Right atrium auricular region (tissue), 2 donors: ENCODE results near the gene ZNF79. TPM values are rescaled to one million over a fixed set of nuclear protein-coding genes. Genes with fewer than 3 reads are reported as not detected.

Source experiments
- DNase-seq: peaks from one replicate; pipeline ENCODE4 v3.0.0-alpha.2; 2019; ENCODE audit warnings: low spot score
- H3K27ac ChIP-seq, 2 donors: fragments of 200-600 bp; sonication (generic); 1 replicate in 1 of 2; 2 replicates in 1 of 2; pipeline ENCODE4 v1.5.1; 2016 to 2019
- H3K27me3 ChIP-seq, 2 donors: fragments of 200-600 bp; sonication (generic); one replicate each; pipeline versions ENCODE4 v1.5.1 to v1.6.0; 2017 to 2019
- H3K36me3 ChIP-seq: fragments of 200-600 bp; sonication (generic); one replicate; pipeline ENCODE4 v1.5.1; 2016
- H3K4me1 ChIP-seq, 2 donors: fragments of 200-600 bp; sonication (generic); one replicate each; pipeline versions ENCODE4 v1.5.1 to v1.6.0; 2017 to 2019
- H3K4me3 ChIP-seq, 2 donors: fragments of 200-600 bp; sonication (generic); 1 replicate in 1 of 2; 2 replicates in 1 of 2; pipeline ENCODE4 v1.5.1; 2017 to 2019; ENCODE audit warnings: mild to moderate bottlenecking in 1 of 2, moderate library complexity in 1 of 2
- H3K9me3 ChIP-seq, 2 donors: fragments of 200-600 bp; sonication (generic); one replicate each; pipeline ENCODE4 v1.5.1; 2019
- total RNA-seq, 2 donors: library from RNA; depleted of rRNA; stranded (reverse); fragments of >200 nt; gene quantifications; one replicate each; pipeline ENCODE4 v1.1.0, GENCODE V29; 2016
- TF ChIP-seq, protein P1 (sequence below), 2 donors: fragments of 200-600 bp; sonication (generic); IDR thresholded peaks; one replicate each; pipeline ENCODE4 v1.5.1; 2019; ENCODE audit warnings: antibody characterized with exemption in 2 of 2

Gene ZNF79
- total RNA-seq, 2 donors from 2014 or later = 5.7 TPM

DNA sequence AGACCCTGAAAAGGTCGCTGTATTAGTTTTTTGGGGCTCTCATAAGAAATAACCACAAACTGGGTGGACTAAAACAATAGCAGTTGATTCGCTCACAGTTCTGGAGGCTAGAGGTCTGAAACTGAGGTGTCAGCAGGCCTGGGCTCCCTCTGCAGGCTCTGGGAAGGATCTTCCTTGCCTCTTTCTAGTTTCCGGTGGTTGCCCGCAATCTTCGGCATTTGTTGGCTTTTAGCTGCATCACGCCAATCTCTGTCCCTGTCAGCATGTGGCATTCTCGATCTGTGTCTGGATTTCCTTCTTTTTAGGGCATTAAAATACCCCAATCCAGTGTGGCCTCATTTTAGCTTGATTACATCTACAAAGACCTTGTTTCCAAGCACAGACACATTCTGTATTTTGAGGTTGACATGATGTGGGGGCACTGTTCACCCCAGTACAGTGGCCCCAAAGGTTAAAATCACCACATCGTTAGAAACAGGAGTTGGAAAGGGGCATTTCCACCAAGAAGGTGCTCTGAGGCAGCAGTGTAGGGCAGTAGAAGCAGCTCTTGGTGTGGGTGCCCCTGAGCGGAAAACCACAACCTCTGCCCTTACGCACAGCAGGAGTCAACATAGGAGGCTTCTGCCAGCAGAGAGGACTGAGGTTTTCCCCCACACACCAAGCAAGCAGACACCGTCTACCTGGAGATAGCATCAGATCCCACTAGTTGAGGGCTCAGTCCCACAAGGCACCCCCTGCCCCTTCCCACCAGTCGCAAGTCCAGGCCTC is 13.5 kb downstream of the ZNF79 start:
- H3K9me3 ChIP-seq = no peaks in the 10 kb centered on the region
- H3K27me3 ChIP-seq = no peaks in the 10 kb centered on the region
- H3K4me1 ChIP-seq = no peaks in the 10 kb centered on the region
- DNase-seq = no peak
- H3K4me3 ChIP-seq = no peak overlapping the region
- H3K27ac ChIP-seq = no peak overlapping the region
- peaks cover 97% of the 10 kb centered on the region for H3K36me3 ChIP-seq
- TF ChIP-seq, protein P1, sequence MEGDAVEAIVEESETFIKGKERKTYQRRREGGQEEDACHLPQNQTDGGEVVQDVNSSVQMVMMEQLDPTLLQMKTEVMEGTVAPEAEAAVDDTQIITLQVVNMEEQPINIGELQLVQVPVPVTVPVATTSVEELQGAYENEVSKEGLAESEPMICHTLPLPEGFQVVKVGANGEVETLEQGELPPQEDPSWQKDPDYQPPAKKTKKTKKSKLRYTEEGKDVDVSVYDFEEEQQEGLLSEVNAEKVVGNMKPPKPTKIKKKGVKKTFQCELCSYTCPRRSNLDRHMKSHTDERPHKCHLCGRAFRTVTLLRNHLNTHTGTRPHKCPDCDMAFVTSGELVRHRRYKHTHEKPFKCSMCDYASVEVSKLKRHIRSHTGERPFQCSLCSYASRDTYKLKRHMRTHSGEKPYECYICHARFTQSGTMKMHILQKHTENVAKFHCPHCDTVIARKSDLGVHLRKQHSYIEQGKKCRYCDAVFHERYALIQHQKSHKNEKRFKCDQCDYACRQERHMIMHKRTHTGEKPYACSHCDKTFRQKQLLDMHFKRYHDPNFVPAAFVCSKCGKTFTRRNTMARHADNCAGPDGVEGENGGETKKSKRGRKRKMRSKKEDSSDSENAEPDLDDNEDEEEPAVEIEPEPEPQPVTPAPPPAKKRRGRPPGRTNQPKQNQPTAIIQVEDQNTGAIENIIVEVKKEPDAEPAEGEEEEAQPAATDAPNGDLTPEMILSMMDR (IDR thresholded peaks at IDR 0.05) = no peak

DNA sequence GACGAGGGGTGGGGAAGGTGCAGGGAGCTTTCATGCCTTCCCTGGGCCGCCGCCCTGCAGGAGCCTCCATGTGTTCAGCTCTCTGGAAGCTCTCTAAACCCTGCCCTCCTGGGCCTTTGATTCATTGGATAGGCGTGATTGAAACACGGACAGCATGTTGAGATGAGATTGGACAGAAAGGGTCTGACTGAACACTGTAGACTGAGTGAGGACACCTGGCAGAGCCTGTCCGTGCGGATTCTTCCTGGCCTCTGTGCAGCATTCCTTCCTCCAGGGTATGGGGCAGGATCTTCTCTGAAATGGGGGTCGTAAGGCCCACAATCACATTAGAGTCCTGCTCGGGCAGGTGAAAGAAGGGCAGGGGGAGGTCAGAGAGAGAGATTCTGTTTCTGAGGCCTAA is 14.2 kb downstream of the ZNF79 start:
- no peak overlapping the region for H3K4me3 ChIP-seq
- no peak for DNase-seq
- H3K4me1 ChIP-seq = no peaks in the 10 kb centered on the region
- H3K27ac ChIP-seq = no peak overlapping the region
- no peaks in the 10 kb centered on the region for H3K9me3 ChIP-seq
- peaks cover 97% of the 10 kb centered on the region for H3K36me3 ChIP-seq
- TF ChIP-seq, protein P1 (IDR thresholded peaks at IDR 0.05) = no peak
- H3K27me3 ChIP-seq = no peaks in the 10 kb centered on the region

DNA sequence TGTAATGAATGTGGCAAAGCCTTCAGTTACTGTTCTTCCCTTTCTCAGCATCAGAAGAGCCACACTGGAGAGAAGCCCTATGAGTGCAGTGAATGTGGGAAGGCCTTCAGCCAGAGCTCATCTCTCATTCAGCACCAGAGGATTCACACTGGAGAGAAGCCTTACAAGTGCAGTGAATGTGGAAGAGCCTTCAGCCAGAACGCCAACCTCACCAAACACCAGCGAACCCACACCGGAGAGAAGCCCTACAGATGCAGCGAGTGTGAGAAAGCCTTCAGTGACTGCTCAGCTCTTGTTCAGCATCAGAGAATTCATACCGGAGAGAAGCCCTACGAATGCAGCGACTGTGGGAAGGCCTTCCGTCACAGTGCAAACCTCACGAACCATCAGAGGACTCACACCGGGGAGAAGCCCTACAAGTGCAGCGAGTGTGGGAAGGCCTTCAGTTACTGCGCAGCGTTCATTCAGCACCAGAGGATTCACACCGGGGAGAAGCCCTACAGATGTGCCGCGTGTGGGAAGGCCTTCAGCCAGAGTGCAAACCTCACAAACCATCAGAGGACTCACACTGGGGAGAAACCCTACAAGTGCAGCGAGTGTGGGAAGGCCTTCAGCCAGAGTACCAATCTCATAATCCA is 20.2 kb downstream of the ZNF79 start:
- no peak for DNase-seq
- no peak overlapping the region for H3K27ac ChIP-seq
- H3K4me1 ChIP-seq = peaks cover 0 to 14% of the 10 kb centered on the region in 2 donors
- TF ChIP-seq, protein P1 (IDR thresholded peaks at IDR 0.05) = no peak
- H3K36me3 ChIP-seq = peaks cover 95% of the 10 kb centered on the region
- H3K4me3 ChIP-seq = no peak overlapping the region
- H3K27me3 ChIP-seq = no peaks in the 10 kb centered on the region
- H3K9me3 ChIP-seq = no peaks in the 10 kb centered on the region

DNA sequence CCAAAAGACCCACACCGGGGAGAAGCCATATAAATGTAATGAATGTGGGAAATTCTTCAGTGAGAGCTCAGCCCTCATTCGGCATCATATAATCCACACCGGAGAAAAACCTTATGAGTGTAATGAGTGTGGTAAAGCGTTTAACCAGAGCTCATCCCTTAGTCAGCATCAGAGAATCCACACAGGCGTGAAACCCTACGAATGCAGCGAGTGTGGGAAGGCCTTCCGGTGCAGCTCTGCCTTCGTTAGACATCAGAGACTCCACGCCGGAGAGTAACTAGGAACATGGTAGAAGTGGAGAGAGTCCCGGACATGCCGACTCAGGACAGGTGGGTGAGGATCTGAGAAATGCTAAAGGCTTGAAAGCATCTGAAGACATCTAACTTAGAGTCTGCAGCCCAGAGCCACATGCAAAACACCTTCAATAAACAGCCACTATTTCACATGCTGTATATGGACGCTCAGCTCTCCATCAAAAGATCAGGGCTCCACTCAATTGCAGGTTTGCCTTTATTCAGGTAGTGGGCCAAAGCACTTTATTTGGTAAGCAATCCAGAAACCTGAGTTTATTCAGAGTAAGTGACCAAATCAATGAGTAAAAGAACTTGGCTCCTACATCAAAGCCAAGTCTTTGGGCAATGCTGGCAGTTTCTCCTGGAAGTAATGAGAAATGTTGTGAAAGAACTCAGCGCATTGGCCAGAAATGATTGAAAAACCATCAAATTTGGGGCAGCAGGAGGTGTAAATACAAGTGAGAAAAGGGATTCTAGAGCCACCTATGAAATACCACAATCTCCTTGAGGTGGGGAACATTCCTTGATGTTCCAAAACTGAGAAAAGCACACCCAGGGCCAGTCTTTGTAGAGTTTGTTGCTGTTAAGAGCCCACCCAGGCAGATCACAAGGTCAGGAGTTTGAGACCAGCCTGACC is 21.0 kb downstream of the ZNF79 start:
- Histone ChIP-seq H3K36me3 (peaks cover 94% of the 10 kb centered on the region), H3K9me3 (no peaks in the 10 kb centered on the region), H3K4me1 (peaks cover 0 to 22% of the 10 kb centered on the region in 2 donors), H3K4me3 (no peak overlapping the region), H3K27me3 (no peaks in the 10 kb centered on the region), H3K27ac (no peak overlapping the region)
- TF ChIP-seq, protein P1 (IDR thresholded peaks at IDR 0.05) = no peak
- no peak for DNase-seq

DNA sequence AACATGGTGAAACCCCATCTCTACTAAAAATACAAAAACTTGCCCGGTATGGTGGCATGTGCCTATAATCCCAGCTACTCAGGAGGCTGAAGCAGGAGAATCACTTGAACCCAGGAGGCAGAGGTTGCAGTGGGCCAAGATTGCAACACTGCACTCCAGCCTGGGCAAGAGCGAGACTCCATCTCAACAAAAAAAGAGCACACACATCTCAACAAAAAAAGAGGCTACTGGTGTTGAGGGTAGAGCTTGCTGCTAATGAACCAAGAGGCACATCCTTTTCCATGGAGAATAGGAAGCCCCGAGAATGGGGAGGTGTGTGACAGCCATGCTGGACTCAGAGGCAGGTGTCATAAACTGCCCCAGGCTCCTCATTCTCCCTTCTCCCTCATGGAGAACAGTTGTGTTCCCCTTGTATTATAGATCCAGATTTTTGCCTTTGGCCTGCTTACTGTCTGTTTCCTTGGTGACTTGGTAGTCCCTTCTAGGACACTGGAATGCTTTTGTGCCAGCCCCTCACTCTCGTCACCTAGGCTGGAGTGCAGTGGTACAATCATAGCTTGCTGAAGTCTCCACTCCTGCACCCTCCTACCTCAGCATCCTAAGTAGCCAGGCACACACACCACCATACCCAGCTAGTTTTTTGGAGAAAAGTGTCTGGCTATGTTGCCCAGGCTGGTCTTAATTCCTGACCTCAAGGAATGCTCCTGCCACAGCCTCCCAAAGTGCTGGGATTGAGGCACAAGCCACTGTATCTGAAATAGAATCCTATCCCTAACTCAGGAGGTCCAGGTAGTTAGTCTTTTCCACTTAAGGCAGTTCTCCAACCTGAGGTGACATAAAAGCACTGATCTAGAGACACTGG is 21.9 kb downstream of the ZNF79 start:
- H3K27ac ChIP-seq = no peak overlapping the region
- H3K36me3 ChIP-seq = peaks cover 85% of the 10 kb centered on the region

More for the DNA sequence above, 21.9 kb downstream of the ZNF79 start:
- peaks cover 0 to 27% of the 10 kb centered on the region in 2 donors for H3K4me1 ChIP-seq
- H3K27me3 ChIP-seq = no peaks in the 10 kb centered on the region
- no peak overlapping the region for H3K4me3 ChIP-seq
- TF ChIP-seq, protein P1 (IDR thresholded peaks at IDR 0.05) = no peak
- no peak for DNase-seq
- no peaks in the 10 kb centered on the region for H3K9me3 ChIP-seq
